Coronary artery (tissue), 2 donors: ENCODE results near the gene GALNT17.
"Not testable (repeated sequence)": the region's sequence is repeated elsewhere in the genome, so short reads cannot be mapped to it uniquely, and the experiment has no call there.

Experiments
- DNase-seq: peaks from one replicate; pipeline ENCODE4 v3.0.0-alpha.2; 2017; ENCODE audit warnings: low spot score
- H3K27ac ChIP-seq, 2 donors: fragments of 200-600 bp; sonication (generic); one replicate each; pipeline ENCODE4 v1.5.1; 2016 to 2019
- H3K4me3 ChIP-seq: fragments of 200-600 bp; sonication (generic); 2 replicates; pipeline ENCODE4 v1.5.1; 2016; ENCODE audit warnings: mild to moderate bottlenecking, moderate library complexity
- CTCF ChIP-seq: fragments of 200-600 bp; sonication (generic); IDR thresholded peaks from one replicate; pipeline ENCODE4 v1.5.1; 2019; ENCODE audit warnings: antibody characterized with exemption

GALNT17 gene

DNA sequence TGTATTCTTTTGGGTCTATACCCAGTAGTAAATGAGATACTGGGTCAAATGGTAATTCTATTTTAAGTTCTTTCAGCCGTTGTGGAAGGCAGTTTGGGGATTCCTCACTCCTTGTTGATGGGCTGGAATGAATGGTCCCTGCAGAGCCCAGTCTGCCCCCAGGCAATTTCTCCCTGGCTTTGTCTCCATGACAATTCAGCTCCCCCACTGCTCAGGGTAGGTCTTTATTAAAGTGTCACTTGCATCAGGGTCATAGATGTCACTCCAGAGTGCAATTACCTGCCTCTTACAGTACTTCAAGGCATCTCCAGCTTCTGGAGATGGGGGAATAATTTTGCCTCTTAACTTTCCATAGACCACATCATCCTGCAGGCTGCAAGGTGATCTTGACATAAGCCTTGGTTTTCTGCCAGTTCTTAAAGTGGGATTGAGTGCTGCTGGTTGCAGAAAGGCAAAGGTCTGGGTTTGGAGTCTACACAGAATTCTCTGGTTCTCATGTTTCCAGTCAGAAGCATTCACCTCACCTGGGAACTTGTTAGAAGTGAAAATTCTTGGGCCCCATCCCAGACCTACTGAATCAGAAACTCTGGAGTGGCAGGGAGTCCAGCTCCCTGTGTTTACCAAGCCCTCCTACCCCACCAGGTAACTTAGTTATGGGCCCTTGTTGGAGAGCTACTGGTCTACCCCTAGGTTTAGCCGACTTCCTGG lies 442.4 kb downstream of the GALNT17 start:
- no peak overlapping the region for H3K27ac ChIP-seq
- no peak for DNase-seq
- H3K4me3 ChIP-seq = no peak overlapping the region
- no peak for TF ChIP-seq CTCF

DNA sequence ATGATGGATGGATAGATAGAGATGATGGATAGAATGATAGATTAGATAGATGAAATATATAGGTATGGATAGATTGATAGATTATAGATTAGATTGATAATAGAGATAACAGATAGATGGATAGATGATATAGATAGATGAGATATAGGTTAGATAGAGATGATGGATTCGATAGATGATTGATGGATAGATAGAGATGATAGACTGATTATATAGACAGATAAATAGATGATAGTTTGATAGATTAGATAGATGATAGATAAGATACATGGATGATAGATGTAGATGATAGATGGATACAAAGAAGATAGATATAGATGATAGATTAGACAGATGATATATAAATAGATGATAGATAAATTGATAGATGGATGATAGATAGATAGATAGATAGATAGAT lies 448.1 kb downstream of the GALNT17 start:
- DNase-seq = no peak

GRCh38 chr7:71584256-71584655 lies 452.3 kb downstream of the GALNT17 start:
- H3K27ac ChIP-seq = no peak overlapping the region
- DNase-seq = no peak
- no peak for TF ChIP-seq CTCF
- no peak overlapping the region for H3K4me3 ChIP-seq

More for the DNA sequence above, 448.1 kb downstream of the GALNT17 start:
- Histone ChIP-seq H3K27ac (no peak overlapping the region), H3K4me3 (no peak overlapping the region)
- no peak for TF ChIP-seq CTCF

GRCh38 chr7:71591876-71592275 lies 459.9 kb downstream of the GALNT17 start:
- no peak overlapping the region for H3K27ac ChIP-seq
- TF ChIP-seq CTCF = no peak
- H3K4me3 ChIP-seq = no peak overlapping the region
- no peak for DNase-seq

- H3K27ac ChIP-seq, DNase-seq, H3K4me3 ChIP-seq: not testable (repeated sequence)
Observed at GRCh38 chr7:71592388-71592787, 460.4 kb downstream of the GALNT17 start.

- no peak overlapping the region for H3K4me3 ChIP-seq
- no peak for TF ChIP-seq CTCF
- H3K27ac ChIP-seq = no peak overlapping the region
- DNase-seq = no peak
Observed at GRCh38 chr7:71594736-71595135, 462.8 kb downstream of the GALNT17 start.

- Histone ChIP-seq H3K27ac (no peak overlapping the region), H3K4me3 (no peak overlapping the region)
- no peak for TF ChIP-seq CTCF
- DNase-seq = no peak
Observed at GRCh38 chr7:71595176-71595575, 463.2 kb downstream of the GALNT17 start.
